Neural progenitor cell (in vitro differentiated cells): ENCODE results near the gene TRIO.

Experiments
- EZH2 ChIP-seq: fragments of 200-600 bp; sonication (generic); IDR thresholded peaks from 2 replicates; pipeline ENCODE4 v1.6.1; 2017; ENCODE audit warnings: antibody characterized with exemption, mild to moderate bottlenecking, moderate library complexity
- TF ChIP-seq, protein P1 (sequence below): fragments of 200-600 bp; sonication (generic); IDR thresholded peaks from 2 replicates; pipeline ENCODE4 v1.5.1; 2017; ENCODE audit warnings: antibody characterized with exemption, mild to moderate bottlenecking

DNA sequence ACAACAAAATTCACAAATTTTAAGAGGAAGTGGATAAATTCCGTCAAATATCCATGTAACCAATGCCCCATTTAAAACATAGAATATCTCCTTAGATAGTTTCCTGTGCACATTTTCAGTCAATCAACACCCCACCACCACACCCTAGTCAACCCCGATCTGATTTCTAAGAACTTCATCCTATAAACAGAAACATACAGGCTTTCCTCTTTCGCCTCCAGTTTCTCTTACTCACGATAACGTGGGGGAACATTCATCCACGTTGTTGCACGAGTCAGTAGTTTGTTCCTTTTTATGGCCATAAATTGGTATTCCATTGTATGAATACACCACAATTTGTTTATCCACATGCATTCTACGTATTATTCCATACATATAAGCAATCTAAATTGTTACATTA lies 35.6 kb upstream of the TRIO start:
- TF ChIP-seq, protein P1, sequence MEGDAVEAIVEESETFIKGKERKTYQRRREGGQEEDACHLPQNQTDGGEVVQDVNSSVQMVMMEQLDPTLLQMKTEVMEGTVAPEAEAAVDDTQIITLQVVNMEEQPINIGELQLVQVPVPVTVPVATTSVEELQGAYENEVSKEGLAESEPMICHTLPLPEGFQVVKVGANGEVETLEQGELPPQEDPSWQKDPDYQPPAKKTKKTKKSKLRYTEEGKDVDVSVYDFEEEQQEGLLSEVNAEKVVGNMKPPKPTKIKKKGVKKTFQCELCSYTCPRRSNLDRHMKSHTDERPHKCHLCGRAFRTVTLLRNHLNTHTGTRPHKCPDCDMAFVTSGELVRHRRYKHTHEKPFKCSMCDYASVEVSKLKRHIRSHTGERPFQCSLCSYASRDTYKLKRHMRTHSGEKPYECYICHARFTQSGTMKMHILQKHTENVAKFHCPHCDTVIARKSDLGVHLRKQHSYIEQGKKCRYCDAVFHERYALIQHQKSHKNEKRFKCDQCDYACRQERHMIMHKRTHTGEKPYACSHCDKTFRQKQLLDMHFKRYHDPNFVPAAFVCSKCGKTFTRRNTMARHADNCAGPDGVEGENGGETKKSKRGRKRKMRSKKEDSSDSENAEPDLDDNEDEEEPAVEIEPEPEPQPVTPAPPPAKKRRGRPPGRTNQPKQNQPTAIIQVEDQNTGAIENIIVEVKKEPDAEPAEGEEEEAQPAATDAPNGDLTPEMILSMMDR: no peak
- no peak for TF ChIP-seq EZH2
